ENCODE data around the gene NTRK2.

NTRK2 gene

DNA sequence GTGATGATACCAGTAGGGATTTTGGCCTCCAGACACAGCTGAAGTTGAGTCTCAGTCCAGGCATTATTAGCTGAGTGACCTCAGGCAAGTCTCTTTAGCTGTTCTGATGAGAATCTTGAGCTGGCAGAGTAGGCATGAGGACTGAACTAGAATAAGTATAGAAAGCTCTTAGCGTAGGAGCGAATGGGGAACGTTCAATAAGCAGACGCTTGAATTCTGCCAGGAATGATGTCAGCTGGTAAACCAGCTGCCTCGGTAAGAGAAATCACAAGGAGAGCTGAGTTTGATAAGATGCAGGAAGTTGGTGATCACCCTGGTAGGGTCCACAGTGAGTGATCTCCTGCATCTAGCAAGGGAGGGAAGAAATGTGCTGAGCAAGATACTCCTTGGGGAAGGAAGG lies 280.4 kb downstream of the NTRK2 start:
- no peak for DNase-seq

DNA sequence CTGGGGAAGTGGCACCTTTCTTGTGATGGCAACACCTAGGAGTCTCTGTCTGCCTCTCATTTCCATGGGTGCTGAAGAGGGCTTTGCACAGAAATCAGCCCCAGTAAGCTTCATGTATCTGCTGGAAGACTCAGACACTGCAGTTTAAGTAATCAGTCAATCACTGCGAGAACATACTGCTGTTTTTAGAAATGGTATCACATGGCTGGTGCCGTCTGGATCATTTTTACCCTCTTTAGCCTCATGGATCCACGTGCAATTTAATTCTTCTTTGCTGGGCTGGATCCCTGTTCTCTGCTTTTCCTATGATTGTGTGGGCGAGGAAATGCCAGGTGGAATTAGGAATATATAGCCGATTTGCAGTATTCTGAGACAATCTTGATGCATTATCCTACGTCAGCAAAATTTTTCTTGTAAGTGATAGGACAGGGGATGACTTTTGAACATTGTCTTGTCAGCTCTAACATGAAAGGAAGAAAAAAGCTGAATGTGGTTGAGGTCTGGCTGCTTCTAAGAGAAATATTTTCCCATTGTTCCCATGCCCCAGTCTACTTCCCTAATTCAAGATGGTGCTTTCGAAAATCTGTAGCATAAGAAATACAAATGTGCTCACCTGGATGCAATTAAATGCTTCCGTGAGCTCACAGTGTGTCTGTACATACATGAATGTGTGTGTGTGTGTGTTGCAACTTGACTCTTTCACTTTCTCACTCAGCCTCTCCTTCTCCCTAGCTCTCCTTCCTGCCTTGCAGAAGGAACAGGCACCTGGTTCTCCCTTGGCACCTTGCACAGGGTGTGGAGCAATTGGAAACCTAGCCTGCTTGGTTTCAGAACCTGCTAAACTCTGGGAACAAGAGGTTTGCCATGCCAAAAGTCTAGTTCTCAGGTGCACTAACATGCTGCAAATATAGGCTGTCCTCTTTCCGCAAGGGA lies 281.6 kb downstream of the NTRK2 start:
- no peak for DNase-seq

DNA sequence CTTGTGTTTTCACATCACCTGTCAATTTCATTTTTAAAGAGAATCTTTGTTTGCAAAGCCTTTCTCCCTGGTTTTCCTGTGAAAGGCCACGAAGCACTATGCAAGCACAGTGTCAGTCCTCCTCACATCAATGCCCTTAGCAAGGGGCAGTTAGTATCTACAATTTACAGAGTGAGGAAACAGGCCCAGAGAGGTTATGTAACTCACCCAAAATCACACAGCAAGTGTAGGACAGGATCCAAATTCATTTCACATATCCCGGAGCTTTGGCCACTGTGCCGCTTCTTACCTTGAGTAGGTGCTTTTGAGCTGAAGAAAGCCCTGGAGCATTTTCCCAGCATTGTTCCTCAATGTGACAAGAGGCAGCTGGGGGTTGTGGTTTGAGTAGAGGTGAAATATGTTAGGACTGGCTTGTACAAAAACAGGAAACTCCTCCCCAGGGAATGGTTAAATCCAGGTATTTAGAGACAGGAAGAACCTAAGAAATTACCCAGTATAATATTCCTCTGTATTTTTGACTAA lies 283.8 kb downstream of the NTRK2 start:
- DNase-seq = no peak

DNA sequence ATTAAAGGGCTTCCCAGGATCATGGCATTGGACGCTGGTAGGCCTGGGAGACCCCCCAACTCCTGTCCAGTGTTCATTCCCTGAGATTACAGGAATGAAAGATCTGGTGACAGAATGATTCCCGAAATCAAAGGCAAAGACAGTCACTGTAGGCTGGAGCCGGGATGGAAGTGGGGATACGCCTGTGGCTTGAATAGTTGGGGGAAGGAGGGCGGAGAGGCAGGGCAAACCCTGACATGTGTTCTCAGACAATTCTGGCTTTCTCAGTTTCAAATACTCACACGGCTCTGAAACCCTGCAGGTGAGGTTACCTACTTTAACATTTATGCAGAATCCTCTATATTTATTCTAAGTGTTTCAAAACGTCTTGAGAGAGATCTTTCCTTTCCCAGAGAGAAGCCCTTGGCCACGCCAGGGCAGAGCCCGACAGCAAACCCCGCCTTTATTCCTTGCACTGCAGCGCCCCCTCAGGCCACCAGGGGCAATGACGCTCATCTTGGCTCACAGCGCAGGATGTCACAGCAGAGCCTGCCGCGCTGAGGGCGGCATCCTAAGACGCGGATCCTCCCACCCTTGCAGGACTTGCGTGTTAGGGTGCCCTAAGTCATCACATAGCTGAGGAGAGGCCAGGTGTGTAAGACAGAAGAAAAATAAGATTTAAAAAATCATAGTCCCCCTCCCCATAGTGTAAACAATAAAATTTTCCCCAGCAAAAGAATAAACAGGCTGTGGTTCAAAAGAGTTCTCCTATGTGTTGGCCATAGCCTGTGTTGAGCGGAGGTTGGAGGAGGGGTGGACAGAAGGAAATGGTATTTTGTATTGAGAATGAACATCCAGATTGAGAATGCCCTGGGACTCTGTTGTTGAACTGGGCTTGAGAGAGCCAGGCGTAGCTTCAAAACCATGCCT lies 284.5 kb downstream of the NTRK2 start:
- DNase-seq = peak; percentile 83

DNA sequence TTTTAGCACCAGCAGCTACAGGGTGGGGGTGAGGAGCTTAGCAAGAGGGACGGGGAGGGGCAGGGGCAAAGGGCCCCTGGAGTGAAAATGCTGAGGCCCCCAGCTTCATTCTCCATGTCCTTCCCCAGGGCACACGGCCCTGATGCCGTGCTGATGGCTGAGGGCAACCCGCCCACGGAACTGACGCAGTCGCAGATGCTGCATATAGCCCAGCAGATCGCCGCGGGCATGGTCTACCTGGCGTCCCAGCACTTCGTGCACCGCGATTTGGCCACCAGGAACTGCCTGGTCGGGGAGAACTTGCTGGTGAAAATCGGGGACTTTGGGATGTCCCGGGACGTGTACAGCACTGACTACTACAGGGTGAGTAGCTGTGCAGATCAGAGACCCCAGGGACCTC lies 285.6 kb downstream of the NTRK2 start:
- no peak for DNase-seq

DNA sequence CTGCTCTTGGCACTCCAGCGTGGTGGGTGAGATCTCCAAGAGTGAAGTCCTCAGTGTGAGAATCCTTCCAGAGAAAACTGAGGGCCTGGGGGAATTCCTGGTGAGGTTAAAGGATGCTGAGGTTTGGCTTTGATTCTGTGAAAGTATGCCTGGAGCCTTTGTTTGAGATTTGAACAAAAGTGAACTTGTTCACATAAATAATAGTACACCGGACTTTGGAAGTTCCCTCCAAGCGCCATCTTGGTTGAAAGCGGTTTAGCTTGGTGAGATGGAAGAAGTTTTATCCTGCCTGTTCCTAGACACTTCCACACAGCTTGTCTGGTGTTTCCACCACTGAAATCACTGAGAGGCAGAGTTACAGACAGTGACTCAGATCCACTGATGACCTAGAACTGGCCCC lies 286.4 kb downstream of the NTRK2 start:
- no peak for DNase-seq

DNA sequence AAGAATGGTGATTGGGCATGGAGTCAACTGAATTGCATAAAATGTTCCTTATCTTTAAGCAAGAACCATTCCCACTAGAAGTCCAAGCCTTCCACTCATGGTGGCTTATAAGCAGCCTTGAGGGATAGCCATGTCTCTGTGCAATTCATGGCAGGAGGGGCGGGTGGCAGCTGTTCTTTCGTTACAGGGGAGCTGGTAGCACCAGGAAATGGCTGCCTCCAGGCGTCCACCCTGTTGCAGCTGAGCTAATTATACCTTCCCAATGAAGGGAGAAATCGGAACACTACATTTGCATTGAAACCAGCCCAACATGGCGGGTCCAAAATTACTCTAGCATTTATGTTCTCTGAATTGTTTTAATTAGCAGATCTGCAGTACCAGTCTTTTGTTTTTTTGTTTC lies 289.8 kb downstream of the NTRK2 start:
- DNase-seq = no peak

DNA sequence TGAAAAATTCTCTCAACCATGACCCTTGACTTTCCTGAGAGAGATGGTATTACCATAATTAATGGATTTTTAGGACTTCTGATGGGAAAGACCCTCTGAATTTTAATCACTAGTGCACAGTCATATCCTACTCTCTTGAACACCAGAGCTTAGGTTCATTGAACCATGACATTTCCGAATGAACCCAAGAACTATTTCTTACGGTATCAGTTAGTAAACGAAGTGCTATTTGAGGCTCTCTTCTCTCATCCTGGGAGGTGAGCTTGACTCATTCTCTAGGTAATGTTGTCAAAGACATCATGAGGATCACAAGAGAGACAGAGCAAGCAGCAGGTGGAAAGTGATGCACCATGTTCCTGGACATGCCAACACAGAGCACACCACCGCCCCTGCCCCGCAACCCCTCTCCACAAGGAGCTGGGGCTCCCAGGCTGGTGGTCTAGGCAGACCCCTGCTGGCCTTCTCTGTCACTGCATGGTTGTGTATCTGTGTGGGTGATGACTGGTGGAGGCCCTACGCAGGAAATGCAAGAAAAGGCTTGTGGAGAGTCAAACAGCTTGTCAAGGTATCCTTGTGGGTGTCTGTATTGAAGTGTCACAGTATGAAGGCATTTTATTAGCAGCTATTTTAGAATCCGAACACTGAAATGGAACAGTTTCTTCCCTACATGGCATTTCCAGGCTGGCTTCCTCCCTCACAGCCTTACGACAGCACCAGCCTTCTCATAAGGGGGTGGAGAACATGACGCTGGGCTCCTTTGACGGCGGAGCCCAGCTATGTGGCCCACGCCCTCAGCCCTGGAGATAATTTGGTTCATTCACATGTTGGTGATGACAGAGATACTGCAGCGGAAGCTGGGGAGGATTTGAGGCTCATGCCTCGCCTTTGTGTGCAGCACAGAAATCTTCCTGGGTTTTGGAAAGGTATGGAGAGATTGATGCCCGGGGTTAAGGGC lies 297.6 kb downstream of the NTRK2 start:
- DNase-seq = no peak

DNA sequence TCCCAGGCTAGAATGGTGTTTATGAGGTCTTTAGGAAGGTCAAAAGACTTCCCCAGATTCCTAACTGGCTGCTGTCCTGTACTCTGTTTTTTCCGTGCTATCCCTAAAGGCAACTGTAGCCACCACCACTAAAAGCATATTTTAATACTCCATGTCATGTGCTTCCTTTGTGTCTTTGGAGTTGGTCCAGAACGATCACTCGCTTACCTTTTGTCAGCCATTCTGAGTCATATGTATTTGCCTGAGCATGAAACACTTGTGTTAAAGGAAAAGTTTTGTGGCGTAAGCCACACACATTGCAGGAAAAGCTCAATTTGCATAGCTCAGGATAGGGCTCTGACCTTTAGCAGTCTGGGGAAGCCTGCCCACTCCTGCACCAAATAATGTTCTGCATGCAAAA lies 299.6 kb downstream of the NTRK2 start:
- DNase-seq = no peak

DNA sequence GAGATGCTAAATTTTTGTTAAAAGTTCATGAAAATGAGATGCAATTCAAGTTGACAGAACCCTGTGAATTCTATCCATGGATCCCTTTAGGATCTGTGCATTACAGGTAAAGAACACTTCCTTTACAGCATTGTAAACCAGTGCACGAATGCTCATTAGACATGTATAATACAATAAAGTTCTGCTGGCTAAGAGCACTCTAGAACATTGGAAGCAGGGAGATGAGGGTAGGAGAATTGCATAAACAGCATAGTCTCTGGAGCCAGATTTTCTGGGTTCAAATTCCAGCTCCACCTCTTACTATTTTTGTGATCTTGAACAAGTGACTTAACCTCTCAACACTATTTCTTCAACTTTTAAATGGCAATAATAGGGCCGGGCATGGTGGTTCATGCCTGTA lies 300.2 kb downstream of the NTRK2 start:
- DNase-seq = no peak

DNA sequence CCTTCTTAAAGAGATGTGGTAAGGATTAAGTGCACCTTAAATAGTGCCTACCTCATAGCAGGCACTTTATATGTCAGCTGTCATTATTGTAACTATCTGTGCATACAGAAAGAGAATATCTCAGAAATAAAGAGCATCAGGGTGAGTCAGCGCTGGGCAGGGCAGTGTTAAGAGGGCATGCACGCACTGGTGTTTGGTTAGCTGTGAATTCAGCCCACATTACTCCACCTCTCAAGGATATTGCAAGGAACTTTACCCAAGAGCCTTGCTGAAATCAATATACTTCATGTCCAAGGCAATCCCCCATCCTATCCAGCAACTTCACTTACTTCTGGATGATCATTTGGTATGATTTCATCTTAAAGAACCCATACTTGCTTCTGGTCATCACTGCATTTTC lies 300.9 kb downstream of the NTRK2 start:
- no peak for DNase-seq

DNA sequence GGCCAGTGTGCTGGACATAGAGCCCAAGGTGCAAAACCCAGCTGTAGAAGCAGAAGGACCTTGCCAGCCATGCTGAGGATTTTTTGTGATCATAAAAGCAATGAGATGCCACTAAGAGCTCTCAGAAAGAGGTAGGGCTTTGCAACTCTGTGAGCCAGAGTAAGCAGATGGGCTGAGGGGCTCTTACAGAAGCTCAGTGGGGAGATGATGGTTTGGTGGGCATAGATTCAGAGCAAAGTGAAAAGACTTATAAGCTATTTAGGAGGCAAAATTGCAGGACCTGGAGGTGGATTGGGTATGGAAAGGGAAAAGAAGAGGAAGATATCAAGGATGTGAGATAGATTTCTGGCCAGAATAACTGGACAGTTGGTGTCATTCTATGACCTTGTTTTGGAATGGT lies 302.0 kb downstream of the NTRK2 start:
- no peak for DNase-seq

DNA sequence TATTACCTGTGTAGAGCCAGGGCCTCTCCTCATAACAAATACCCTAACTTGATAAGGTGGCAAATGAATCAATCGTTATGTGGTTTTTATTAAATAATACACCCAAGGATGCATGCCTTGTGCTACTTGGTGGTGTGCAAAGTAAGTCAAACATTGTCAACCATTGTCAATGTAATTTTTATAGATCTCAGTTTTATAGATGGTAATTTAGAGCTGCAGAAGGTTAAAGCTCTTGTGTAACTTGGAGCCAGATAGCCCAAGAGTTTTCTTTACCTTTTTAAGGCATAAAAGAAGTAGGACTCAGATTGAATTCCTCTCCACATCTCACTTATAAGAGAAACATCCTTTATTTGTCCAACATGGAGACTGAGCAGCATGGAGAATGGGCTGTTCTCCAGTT lies 304.7 kb downstream of the NTRK2 start:
- DNase-seq = no peak

DNA sequence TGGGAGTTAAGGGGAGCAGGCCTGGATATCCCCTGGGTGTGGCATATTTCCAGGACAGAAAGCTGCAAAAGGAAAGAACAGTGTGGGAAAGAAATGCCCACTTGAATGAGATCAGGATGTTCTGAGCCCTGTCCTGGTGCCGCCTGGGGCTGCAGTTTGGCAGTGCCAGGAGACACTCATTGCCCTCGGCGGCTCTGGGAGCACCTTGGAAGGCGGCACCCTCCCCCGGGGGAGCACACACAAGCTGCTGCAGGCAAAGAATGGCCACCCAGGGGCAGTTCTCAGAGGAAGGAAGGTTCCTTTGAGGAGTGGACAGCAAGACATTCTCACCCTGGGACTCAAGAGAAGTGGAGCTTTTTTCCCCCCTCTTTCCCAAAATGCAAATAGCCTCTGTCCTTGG lies 305.3 kb downstream of the NTRK2 start:
- DNase-seq = no peak

DNA sequence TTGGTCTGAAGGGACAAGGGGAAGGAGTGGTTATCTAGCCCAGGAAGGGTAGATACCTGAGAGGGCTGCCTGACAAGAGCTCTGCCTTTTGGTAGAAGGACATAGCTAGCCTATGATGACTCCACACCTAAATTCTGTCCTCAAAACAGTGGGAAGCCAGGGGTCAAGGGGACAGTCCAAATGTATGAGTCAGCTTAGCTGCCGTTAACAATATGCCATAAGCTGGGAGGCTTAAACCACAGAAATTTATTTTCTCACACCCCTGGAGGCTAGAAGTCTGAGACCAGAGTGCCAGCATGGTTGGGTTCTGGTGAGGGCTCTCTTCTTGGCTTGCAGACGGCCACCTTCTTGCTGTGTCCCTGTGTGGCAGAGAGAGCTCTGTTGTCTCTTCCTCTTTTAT lies 306.4 kb downstream of the NTRK2 start:
- no peak for DNase-seq

DNA sequence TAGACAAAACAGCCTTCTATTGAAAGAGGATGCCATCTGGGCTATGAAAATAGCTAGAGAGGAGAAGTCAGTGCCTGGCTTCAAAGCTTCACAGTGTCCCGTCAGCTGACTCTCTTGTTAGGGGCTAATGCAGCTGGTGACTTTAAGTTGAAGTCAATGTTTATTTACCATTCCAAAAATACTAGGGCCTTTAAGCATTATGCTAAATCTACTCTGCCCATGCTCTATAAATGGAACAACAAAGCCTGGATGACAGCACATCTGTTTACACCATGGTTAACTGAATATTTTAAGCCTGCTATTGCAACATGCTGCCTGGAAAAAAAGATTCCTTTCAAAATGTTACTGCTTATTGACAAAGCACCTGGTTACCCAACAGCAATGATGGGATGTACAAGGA lies 309.1 kb downstream of the NTRK2 start:
- DNase-seq = no peak

DNA sequence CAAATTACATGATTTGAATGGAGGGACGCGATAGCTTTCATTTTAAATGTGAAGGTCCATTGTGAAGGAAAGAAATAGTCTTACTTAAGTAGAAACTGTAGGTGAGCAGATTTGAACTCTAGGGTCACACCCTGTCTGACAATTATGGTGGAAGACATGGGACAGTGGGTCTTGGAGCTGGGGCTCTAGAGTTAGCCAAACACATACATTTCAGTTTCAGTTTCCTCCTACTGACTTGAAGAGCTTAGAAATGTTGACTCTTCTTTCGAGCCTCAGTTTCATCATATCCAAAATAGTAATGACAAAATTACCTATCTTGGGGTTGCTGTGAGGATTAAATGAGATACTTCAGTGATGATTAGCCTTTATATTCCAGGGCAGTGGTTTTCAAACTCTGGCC lies 314.2 kb downstream of the NTRK2 start:
- DNase-seq = no peak

DNA sequence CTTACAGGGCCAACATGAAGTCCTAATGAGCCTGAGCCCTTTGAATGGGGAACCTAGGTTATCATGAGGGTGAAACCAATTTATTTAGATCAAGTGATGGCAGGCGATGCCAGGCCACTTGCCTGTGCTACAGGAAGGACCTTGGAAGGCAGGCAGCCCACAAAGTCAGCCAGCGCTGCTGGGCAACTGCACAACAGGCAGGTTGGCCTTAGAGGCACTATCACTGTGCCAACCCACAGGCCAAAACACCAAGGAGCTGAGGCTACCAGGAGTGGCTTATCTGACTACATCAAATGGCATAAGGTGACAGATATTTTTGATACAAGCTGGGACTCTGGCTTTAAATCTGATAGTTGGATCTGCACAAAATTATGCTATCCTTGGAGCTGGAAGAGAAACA lies 319.1 kb downstream of the NTRK2 start:
- DNase-seq = no peak

DNA sequence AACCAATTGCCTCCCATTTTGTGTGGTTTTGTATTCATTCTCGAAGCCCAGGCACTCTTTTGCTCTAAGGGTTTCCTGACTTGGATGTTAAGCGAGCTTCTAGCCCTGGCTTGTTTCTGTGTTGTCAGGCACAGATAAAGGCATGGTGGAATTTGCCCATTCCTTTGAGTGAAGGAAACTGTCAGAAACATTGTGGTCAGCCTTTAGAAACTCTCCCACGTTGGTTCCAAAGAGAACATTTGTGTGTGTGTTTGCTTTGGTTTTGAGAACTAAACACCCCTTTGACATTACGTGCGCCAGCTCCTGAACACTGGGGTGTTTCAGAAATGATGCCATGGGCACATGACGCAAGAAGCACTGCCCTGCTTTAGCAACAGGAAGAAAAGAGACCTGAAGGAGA lies 320.9 kb downstream of the NTRK2 start:
- DNase-seq = no peak

DNA sequence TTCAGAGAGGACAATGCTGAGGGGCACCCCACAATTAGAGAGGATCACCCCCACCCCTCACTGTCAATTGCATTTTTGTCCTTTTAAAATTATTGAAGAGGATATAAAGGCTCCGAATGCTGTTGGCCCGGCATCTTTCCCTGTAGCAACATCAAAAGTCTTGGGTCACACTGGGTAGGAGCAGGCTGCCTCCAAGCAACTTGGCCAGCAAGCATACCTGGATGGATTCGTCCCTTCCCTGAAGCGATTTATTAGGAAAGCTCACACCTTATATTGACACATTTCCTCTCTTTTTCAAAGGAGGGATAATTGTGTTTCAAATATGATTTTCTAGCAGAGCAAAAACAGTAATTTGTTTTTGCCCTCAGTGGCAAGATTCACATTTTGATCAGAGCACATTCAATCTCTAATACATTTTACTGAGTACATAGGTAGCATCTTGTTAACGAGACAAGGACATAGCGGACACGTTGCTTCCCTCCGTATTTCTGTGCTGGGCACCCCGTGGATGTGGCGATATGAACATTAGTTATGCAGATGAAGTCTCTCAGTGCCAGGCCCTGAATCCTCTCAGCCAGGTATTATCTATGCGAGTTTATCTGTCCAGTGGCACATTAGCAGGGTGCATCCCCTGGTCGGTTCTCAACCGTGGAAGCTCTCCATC lies 321.5 kb downstream of the NTRK2 start:
- no peak for DNase-seq

DNA sequence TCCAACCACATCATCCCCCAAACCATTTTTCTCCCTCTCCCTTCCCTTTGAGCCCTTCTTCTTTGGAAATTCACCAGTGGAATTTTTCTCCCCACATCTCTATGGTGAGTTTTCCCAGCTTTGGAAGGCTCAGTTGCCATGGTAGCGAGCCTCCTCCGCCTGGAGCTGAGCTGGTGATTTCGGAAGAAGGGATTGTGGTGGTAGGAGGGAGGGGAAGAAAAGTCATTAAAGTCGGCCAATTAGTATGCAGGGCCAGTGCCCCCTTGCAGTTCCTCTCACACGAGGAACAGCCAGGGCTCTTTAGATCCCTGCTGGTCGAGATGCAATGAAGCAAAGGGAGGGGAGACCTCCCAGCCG lies 322.0 kb downstream of the NTRK2 start:
- DNase-seq = no peak

DNA sequence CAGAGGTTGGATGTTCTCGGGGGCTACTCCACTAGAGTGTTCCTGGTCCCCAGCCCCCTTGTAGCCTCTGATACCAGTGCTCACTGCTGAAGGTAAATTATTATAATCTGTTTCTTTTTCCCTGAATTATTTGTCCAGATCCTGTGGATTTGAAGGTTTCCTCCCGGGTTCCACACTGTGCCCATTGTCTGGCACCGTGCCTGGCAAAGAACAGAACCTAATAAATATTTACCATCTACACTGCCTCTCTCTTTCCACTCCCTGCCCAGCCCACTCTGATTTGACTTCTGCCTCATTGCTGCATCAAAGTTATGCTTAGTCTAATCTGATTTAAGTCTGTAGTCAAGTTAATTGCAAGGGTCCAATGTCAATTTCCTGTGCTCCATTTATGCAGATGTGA lies 322.9 kb downstream of the NTRK2 start:
- DNase-seq = no peak
